HL-60/S4 treated with phorbol 12-myristate 13-acetate at 8.2 ng/mL for 4 days and 3 days (cell line): ENCODE results near the gene FKBP7.
"Not testable (repeated sequence)": the region's sequence is repeated elsewhere in the genome, so short reads cannot be mapped to it uniquely, and the experiment has no call there.

Source experiments
- in situ Hi-C: fragments of 300-500 bp; cut with MboI; formaldehyde crosslinking; loops from 2 replicates; pipeline ENCODE4 v1.15.0; 2022; ENCODE audit warnings: low sequenced_read_pairs

Gene FKBP7

GRCh38 chr2:178491612-178492011 is 13.2 kb upstream of the FKBP7 start:
- in situ Hi-C loops, result no loop called here

GRCh38 chr2:178485356-178485755 is 7.0 kb upstream of the FKBP7 start:
- in situ Hi-C loops, result no loop called here

GRCh38 chr2:178484245-178485041 is 6.0 kb upstream of the FKBP7 start:
- in situ Hi-C loops, result no loop called here

- in situ Hi-C loops, result no loop called here
These were observed 4.0 kb upstream of the FKBP7 start for GRCh38 chr2:178482437-178482836.

- in situ Hi-C loops, result no loop called here
These were observed 2.1 kb upstream of the FKBP7 start, which contains the start of gene PLEKHA3 for GRCh38 chr2:178480227-178481181. TSS of gene PLEKHA3 (plus strand) at chr2:178480457. CDS start at chr2:178480870, 413 bp downstream.

GRCh38 chr2:178479758-178480226 is 1.4 kb upstream of the FKBP7 start:
- in situ Hi-C loops, result no loop called here

GRCh38 chr2:178479275-178479616 is 846 bp upstream of the FKBP7 start:
- in situ Hi-C loops, result no loop called here

- in situ Hi-C loops, result no loop called here
These were observed 316 bp downstream of the FKBP7 start for GRCh38 chr2:178478130-178478438.

- in situ Hi-C loops, result no loop called here
These were observed 814 bp downstream of the FKBP7 start for GRCh38 chr2:178477443-178478129.

GRCh38 chr2:178476477-178476876 is 1.9 kb downstream of the FKBP7 start:
- in situ Hi-C loops, result no loop called here

GRCh38 chr2:178474560-178474959 is 3.8 kb downstream of the FKBP7 start:
- in situ Hi-C loops, result no loop called here

GRCh38 chr2:178473931-178474330 is 4.5 kb downstream of the FKBP7 start:
- in situ Hi-C loops, result no loop called here

- in situ Hi-C loops, result no loop called here
These were observed 5.0 kb downstream of the FKBP7 start for GRCh38 chr2:178473373-178473772.

- in situ Hi-C loops, result not testable (repeated sequence)
These were observed 7.1 kb downstream of the FKBP7 start for GRCh38 chr2:178471313-178471712.

- in situ Hi-C loops, result no loop called here
These were observed 9.1 kb downstream of the FKBP7 start for GRCh38 chr2:178469219-178469849.

GRCh38 chr2:178457390-178457886 is 21.0 kb downstream of the FKBP7 start:
- in situ Hi-C loops, result no loop called here

GRCh38 chr2:178455947-178456346 is 22.5 kb downstream of the FKBP7 start:
- in situ Hi-C loops, result no loop called here

GRCh38 chr2:178452870-178453269 is 25.5 kb downstream of the FKBP7 start:
- in situ Hi-C loops, result no loop called here

GRCh38 chr2:178452334-178452733 is 26.1 kb downstream of the FKBP7 start:
- in situ Hi-C loops, result no loop called here

GRCh38 chr2:178450774-178451525 is 27.4 kb downstream of the FKBP7 start, which contains the start of the genes PJVK and PRKRA:
TSS of gene PJVK (plus strand) at chr2:178451378. CDS start at chr2:178453410, 2,032 bp downstream.
TSS of gene PRKRA (minus strand) at chr2:178451175. CDS start at chr2:178451030, 145 bp downstream.
- in situ Hi-C loops, result no loop called here
